ENCODE measurements around the gene COTL1.
A peak's percentile ranks its signal among the peaks of the same experiment; 100 is the strongest.

Gene COTL1

DNA sequence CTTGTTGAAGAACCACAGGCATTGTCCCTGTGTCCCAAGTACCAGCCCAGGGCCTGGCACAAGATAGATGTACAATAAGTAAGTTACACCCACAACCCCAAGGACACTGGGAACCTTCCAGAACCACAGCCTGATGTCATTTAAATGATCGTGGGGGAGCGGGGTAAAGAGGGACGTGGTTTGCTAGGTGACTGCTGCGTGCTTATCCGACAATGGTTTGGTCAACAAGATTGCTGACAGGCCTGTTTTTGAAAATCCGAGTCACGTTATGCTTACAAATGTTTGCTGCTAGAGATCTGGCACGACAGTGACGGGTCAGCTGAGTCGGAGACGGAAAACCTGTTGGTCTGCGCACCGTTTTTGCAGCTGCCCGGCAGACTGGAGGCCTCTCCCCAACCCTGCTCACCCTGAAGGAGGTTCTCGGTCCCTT, 22.8 kb downstream of the COTL1 start:
- no peak for DNase-seq

DNA sequence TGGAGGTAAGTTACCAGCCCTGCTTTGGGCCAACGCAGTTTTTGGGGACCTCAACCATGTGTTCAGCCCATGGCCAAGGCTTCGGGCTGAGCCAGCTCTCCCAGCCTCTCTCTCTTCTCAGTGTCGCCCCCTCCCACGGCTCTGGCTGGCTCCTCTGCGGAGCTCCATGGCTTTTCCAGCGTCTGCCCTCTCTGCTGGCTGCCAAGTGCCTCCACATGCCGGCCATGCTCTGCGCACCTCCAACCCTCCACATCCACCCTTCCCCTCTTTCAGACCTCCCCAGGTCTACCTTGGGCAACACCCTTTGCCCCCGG, 23.2 kb downstream of the COTL1 start:
- no peak for DNase-seq

DNA sequence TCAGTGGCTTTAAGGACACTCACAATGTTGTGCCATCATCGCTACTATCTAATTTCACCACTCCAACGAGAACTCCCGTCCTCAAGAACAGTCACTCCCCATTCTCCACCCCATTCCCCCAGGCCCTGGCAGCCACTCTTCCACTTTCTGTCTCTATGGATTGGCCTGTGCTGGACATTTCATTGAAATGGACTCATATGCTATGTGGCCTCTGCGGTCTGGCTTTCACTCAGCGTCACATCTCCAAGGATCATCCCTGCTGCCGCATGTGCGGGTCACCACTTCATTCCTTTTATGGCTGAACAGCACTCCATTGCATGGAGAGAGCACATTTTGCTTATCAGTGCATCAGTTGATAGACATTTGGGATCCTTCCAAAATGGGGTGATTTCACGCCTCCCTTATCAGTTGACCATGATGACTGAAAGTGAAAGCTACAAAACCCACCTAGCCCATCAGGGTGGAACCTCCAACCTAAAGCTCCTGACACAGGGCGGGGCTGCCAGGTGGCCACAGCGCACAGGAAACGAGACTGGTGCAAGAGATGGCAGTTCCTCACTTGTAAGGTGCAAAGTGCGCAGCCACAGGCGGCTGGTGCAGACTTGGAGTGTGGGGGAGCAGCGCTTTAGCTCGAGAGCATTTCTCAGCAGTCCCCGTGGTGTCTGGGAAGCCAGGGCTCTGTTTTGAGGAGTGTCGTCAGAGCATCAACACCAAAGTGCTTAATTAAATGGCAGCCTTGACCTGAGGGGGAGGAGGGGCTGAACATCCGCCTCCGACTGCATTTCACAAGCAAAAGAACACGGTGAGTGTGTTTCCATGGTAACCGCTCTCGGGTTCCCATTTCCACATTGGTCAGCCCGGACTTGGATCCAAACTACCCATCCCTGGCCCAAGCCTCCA, 23.8 kb downstream of the COTL1 start:
- DNase-seq = peak; percentile 64

DNA sequence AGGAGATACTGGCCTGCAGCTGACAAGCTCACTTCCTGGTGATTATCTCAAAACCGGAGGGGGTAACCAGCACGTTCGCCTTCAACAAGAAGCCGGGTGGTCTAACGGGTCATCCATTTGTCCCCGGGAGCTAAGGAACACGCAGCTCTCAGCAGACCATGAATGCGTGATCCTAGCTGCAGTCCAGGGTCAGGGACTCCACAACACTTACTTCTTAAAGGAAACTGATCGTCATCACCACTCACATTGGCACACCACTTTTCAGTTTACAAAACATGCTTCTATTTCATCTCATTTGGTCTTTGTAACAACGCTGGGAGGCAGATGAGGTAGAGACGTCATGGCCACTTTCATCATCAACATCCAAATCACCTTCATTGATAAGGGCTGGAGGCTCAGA, 25.2 kb downstream of the COTL1 start:
- no peak for DNase-seq

DNA sequence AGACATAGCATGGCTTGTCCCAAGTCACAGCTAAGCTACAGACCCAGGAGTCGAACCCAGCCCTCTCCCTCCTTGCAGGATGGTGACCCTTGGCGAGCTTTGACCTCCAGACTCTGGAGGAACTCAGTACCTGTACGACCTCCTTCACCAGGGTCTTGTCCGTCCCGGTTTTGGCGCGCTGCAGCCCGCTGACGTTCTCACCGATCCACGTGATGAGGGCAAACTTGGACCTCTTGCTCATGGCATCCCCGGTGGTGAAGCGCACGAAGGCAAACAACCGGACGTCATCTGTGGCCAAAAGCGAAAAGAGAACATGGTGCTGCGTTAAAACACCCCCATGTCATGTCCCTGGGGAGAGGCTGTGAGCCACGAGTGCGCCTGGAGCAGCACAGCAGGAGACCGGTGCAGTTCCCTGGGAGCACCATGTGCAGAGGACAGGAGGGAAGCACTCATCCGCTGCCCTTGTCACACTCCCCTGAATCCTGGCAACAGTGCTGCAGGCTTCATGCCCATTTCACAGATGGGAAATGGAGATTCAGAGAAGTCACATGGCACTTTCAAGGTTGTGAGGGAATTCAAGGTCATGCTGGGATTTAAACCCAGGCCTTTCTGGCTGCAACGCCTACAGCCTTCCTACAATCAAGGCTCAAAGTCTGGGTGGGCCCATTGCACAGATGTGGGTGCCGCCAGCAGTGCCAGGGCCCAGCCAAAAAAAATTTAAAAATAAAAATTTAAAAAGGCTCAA, 27.7 kb downstream of the COTL1 start:
- no peak for DNase-seq

DNA sequence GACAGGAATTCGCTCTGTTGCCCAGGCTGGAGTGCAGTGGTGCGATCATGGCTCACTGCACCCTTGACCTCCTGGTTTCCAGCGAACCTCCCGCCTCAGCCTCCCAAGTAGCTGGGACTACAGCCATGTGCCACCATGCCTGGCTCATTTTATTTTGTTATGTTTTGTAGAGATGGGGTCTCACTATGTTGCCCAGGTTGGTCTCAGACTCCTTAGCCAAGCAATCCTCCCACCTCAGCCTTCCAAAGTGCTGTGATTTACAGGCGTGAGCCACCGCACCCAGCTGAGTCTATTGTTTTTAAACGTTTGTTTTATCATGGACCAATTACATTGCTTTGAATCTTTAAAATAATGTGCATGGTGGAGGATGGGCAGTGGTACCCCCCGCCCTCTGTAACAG, 28.9 kb downstream of the COTL1 start:
- DNase-seq = no peak

DNA sequence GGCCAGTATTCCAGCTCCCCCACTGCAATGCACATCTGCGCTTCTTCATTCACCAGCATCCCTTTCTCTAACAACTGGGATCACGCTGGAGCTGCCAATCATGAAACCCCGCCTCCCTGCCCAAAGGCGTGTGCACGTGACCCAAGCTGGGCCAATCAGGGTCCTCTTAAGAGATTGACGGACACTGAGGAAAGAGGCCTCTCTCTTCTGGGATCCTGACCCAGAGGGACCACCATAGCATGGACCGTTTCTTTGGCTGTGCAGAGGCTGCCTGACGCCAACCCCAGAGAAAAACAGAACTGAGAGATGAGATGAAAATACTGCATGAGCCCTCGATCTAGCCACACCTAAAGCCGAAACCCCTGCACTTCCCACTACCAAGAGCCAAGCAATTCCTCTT, 32.0 kb downstream of the COTL1 start:
- DNase-seq = peak; percentile 89

DNA sequence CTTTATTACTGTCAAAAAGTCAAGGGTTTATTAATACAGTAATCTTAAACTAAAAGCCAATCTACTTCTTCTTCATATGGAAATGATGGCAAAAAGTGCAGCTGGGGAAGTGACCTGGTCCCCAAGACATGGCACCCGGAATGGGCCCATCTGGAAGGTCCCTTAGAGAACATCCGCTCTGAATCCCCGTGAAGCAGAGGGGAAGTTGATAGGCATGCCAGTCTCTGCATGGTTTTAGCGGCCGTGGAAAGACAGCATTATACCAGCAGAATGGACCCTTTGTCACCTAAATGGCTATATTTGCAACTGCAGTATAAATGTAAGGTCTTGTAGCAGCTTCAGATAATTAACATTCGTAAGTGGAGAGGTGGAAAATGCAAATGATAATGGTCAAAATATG, 32.4 kb downstream of the COTL1 start:
- no peak for DNase-seq

DNA sequence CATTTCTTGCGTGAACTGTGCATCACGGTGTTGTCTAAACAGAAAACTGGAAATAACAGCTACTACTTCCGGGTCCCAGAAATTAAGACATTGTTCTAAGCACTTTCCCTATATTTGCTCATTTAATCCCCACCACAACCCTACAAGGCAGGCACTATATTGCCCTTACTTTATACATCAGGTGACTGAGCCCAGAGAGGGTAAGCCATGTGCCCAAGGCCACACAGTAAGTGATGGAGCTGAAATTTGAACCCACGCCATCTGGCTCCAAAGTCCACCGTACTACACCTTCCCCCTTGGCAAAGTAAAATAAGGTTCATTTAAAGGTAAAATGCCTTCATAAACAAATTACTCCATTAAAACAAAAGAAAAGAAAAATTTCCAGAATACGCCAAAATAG, 33.2 kb downstream of the COTL1 start:
- no peak for DNase-seq

DNA sequence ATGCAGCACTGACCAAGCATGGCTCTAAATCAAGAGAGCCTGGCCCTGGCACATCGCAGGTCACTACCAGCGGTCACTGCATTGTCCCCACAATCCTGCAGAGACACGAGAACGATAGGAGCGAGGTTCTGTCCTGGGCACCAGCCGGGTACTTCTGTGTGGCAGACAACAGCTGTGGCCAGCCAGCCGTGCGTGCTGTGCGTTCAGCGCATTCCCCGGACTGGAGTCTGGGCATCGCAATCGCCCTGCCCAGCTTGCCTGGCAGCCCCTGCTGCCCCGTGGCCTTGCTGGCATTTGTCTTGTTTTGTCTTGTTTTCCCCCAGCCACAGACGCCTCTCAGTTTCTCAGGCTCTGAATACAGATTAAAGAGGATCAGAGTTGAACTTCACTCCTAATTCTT, 33.9 kb downstream of the COTL1 start:
- DNase-seq = no peak

DNA sequence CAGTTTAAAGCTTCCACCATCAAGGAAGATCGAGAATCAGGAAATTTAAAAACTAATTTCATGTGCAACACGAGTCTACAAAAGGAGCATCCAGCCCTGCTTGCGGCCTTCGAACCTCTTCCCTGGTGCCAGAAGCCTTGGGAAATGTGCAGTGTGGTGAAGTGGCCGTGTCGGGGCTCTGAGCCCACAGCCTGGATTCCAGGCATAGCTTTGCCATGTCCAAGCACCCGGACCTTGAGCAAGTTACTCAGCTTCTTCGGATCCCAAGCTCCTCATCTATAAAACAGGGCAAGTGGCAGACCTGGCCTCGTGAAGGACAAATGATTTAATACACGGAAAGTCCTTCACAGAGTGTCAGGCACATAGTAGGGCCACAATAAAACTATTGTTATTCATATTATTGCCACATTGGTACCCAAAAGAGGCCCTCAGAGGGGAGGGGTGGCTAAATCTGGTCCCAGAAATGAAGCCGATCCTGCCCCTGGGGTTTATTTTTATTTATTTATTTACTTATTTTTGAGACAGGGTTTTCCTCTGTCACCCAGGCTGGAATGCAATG, 34.8 kb downstream of the COTL1 start:
- no peak for DNase-seq

DNA sequence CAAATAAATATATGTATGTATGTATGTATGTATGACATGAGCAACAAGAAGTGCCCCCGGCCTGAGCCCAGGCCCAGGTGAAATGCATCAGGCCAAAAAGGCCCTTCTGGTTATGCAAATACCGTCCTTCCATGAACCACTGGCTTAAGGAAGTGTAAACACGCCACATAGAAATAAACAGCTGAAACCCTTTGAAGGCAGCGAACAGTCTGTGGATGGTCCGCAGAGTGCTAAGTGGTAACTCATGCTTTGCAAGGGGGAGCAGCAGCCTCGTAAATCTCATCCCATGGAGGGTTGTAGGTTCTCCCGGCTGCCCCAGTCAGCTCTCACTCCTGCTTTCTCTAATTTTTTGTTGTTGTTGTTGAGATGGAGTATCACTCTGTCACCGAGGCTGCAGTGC, 36.7 kb downstream of the COTL1 start:
- DNase-seq = no peak

DNA sequence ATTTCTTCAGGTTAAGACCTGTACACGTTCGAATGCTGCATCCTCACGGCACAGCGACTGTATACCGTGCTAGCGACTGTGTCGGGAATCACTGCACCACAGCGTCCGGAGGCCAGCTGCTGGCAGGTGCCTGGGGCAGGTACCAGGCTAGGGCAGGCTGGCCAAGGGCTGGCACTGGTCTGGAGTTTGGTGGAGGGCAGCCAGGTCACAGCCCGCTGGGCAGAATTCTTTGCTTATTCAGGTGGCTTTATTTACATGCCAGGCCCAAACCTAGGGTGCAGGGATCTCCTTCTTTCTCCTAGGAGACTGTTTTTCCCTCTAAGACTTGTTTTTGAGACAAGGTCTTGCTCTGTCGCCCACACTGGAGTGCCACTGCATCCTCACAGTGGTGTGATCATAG, 37.9 kb downstream of the COTL1 start:
- no peak for DNase-seq

DNA sequence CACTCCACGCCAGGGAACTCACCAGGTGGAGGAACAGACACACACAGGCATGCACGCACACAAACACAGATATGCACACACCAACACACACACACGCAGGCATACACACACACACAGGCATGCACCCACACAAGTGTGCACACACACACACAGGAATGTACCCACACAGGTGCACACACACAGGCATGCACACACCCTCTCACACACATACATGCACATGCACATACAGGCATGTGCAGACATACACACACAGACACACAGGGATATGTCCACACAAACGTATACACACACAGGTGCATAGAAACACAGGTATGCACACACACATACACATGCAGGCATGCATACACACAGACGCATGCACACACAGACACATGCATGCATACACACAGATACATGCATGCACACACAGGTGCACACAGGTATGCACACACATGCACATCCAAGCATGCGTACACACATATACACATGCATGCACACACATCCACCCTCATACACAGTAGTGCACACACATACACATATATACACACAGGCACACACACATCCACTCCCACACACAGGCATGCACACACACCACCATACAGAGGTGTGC, 39.2 kb downstream of the COTL1 start:
- DNase-seq = no peak

DNA sequence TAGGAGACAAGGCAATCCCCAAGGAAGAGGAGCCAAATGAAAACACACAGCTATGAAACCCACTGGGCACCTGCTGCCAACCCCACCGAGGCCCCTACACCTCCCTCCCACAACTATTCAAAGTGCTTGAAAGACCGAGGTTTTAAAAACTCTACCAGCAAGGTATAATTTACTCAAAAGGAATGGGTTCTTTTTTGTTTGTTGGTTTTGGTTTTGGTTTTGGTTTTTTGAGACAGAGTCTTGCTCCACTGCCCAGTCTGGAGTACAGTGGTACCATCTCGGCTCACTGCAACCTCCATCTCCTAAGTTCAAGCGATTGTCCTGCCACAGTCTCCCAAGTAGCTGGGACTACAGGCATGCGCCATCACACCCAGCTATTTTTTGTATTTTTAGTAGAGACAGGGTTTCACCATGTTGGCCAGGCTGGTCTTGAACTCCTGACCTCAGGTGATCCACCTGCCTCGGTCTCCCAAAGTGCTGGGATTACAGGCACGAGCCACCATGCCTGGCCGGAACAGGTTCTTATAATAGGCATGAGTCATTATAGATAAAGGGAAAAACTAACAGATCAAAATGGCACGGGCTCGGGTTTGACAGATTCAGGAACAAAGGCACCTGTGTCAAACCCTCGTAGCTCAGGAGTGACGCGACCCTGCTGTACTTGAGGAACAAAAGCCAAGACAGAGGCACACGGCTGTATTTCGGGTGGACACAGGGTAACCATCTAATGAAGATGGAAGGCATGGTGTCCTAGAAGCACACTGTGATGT, 40.7 kb downstream of the COTL1 start:
- DNase-seq = no peak

DNA sequence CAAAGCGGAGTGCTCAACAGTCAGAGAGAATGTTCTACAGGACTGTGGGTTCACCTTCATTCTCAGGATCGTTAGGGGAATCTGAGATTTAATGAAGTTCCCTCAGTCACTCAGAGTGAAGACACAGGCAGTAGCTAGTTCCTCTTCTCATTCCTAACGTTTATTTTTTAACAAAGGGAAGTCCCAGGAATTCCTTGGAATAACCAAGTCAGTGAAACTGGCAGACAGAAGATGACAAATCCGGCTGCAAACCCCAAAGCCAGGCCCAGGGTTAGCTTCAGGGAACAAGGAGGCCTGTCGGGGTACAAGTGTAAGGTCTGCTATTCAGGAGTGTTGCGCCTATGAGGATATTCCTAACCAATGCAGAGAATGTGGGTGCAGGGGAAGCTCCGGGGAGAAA, 42.0 kb downstream of the COTL1 start:
- no peak for DNase-seq

DNA sequence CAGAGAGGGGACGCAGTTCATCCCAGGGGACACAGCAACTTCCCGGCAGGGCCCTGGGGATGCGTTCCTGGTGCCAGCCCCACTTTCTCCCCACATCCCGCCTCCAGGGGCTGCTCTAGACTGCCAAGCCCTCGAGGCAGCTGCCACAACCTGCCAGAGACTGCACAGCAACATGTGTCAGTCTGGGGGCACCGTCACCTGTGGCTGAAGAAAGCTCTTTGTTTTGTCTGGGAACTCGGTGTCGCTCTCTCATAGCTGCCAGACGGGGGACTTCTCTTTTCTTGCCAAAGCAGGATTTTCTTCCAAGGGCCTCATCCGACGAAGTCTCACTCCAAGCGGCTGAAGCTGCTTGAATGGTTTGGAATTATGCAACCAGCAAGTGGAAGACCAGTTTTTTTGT, 43.7 kb downstream of the COTL1 start:
- no peak for DNase-seq

DNA sequence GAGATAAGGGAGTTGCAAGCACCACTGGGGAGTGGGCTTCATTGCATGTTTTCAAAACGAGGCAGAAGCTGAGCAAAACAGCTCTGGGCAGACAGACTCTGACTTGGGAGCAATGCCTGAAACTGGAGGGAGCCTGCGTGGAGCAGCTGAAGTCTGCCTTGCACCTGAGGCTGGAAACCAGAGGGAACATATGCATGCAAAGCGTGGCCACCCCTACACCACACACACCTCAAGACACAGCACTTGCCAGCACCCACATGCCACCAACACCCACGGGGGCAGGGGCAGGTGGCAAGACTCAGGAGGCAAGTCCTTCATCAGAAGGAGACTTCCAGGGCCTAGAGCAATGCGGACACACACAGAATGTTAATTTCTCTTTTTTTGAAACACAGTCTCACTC, 45.8 kb downstream of the COTL1 start:
- DNase-seq = no peak

DNA sequence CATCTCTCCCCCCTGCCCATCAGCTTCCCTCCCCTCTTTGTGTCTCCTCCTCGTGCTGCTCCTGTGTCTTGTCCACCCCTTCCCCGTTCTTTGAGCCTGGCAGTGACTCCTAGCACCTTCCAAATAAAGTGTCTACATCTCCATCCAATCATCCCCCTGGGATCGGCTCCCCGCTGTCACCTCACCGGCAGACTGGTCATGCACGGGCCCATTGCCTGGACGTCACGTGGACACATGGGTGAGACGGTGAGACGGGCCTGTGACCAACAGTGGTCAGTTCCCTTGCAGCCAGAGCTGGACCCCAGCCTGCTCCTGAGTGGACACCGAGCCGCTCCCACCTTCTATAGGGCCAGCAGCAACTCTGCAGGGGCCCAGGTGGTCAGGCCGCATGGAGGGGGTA, 46.4 kb downstream of the COTL1 start:
- no peak for DNase-seq

DNA sequence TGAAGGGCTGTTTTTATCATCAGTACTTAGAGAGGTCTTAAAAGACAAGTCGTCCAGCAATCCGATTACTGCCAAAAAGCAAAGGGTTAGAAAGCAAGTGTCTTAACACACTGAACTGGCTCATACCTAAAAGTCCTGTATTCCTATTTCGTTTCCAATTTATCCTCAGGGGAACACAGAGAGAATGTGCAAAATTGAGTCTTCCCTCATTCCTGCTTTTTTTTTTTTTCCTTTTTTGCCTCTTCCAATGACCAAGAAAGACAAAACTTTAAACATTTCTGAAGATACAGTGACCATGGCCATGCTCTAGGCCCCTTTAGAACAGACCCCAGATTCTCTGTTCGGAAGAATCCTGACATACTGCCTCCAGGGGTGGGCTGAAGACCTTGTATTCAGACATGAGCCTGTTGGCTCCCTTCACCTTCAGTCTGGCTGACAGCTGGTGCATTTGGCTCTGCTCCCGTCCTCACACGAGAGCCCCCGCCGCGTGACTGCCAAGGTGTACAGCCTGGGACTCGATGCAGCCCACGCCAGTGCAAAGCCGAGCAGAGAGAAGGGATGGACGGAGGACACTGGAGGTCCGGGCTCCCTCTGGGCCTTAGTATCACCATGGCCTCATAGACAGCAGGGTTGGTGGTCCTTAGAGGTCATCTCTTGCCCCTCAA, 47.0 kb downstream of the COTL1 start:
- no peak for DNase-seq

DNA sequence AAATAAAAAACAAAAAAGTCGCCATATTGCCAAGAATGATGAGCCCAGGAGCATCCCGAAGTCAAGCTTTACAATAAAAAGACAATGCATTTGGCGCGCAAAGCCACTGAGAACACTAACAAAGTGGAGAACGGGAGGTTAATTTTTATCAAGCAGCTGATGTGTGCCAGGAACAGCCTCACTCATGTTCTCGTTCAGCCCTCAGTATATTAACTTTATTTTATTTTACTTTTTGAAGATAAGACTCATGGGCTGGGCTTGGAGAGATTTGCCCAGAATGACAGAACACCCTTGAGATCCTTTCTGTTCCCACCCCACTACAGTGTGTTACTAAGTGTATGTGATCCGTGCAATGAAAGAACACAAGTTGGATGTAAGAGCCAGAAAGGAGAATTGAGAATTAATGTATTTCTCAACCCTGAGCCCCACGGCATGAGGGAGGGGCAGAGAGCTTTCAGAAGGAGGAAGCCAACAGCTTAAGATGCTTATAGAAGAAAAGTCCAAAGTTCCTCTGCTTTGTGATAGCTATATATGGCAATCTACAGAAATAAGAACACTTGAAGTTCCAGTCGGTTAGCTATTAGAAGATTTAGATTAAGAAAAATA, 48.4 kb downstream of the COTL1 start:
- no peak for DNase-seq

DNA sequence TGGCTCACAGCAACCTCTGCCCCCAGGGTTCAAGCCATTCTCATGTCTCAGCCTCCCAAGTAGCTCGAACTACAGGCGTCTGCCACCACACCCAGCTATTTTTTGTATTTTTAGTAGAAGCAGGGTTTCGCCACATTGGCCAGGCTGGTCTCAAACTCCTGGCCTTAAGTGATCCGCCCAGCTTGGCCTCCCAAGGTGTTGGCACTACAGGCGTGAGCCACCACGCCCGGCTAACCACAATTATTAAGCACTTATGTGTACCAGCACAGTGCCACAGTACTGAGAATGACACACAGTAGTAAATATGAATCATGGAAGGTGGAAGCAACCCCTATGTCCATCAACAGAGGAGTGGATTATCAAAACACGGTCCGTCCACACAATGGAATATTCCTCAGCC, 49.8 kb downstream of the COTL1 start:
- no peak for DNase-seq
